Measurements from ENCODE around the gene XRCC1. TPM values are rescaled to one million over a fixed set of nuclear protein-coding genes. Genes with fewer than 3 reads are reported as not detected.
A peak's percentile ranks its signal among the peaks of the same experiment; 100 is the strongest.

Gene XRCC1
- total and polyA plus RNA-seq, 9 of the 15 experiments (the other 6 are each of a cell fraction or from before 2014, with no cell fraction given), result 1.5 to 36.9 (median 24.9) TPM

- ATAC-seq, result peak; percentile 48
- 39% methylated on average over 7 of the region's 7 CpGs for WGBS (ENCODE audit: insufficient coverage, low coverage, missing lambda C conversion rate)
- no peaks in the 10 kb centered on the region for H3K9me3 ChIP-seq (replicated peaks; ENCODE audit: control insufficient read depth, insufficient read depth, low read depth, low read length)
- DNase-seq (ENCODE audit: extremely low read depth in 1 of 4, low spot score in 3 of 4), result no peak
- H3K36me3 ChIP-seq (ENCODE audit: control insufficient read depth, insufficient read depth, low read length), result no peaks in the 10 kb centered on the region
- H3K79me2 ChIP-seq (ENCODE audit: control insufficient read depth, insufficient read depth, low read length), result no peaks in the 10 kb centered on the region
- H4K20me1 ChIP-seq (replicated peaks; ENCODE audit: control insufficient read depth, insufficient read depth, low read length), result no peaks in the 10 kb centered on the region
- 0 out of 4 replicates have a peak, but pooled peaks of 1 of the 2 experiments have one; percentile 15 for TF ChIP-seq MNT (conservative IDR thresholded peaks at IDR 0.05)
- peak; percentile 76 for TF ChIP-seq BHLHE40 (IDR thresholded peaks at IDR 0.05; ENCODE audit: low read length)
- 0 out of 2 replicates have a peak, but pooled peaks have one; percentile 25 for TF ChIP-seq ZNF592 (IDR thresholded peaks at IDR 0.05)
- TF ChIP-seq CXXC5 (CRISPR knock-in tag; IDR thresholded peaks at IDR 0.05), result peak; percentile 45; the same call in 1 of the 2 replicates
- no peak for TF ChIP-seq RFX7 (CRISPR knock-in tag; IDR thresholded peaks at IDR 0.05)
- H3K27me3 ChIP-seq (ENCODE audit: control insufficient read depth in 2 of 2, insufficient read depth in 2 of 2, low read length in 2 of 2), result no peaks in the 10 kb centered on the region; a peak in 1 of 5 replicates
- no TSS peak for BruUV-seq (replicated peaks)
- H3K27ac ChIP-seq (ENCODE audit: extremely low read depth, low read depth, low read length), result no peak overlapping the region
- H3K4me3 ChIP-seq, result no peak overlapping the region
- peak overlapping the region; percentile 70 for H2AFZ ChIP-seq (ENCODE audit: low read depth, low read length)
- peak overlapping the region; percentile 12 to 84; a peak in 3 of 4 replicates for H3K9ac ChIP-seq (ENCODE audit: insufficient read depth in 1 of 2, low read depth in 2 of 2, low read length in 2 of 2)
- intact Hi-C loops (cut with micrococcal nuclease), result no loop called here
- in situ Hi-C loops (cut with MboI), result no loop called here
- CTCF ChIA-PET (ENCODE audit: low intra/inter-chr PET ratio), result no interaction called here
- POLR2A ChIA-PET, result interaction anchor here (0.9 kb wide), 1 partner anchor 13 kb away, joined by 3 read pairs; no protein-coding TSS in a partner anchor
- no peaks in the 10 kb centered on the region for H3K9me1 ChIP-seq (ENCODE audit: control insufficient read depth, insufficient read depth, low read length)
- H3K4me2 ChIP-seq (ENCODE audit: insufficient read depth, low read length), result peak overlapping the region; percentile 13; the same call in 1 of the 2 replicates
- peak; percentile 72 for FAIRE-seq
- H3K4me1 ChIP-seq (replicated peaks in 1 of 2; ENCODE audit: control insufficient read depth in 2 of 2, insufficient read depth in 2 of 2, low read length in 2 of 2), result peaks cover 10 to 15% of the 10 kb centered on the region in 2 experiments; a peak in 4 of 5 replicates
Observed at GRCh38 chr19:43581467-43581866, 6.1 kb upstream of the XRCC1 start.
